Esophagus muscularis mucosa (tissue), 4 donors: ENCODE data around the gene FAM193B. TPM values are rescaled to one million over a fixed set of nuclear protein-coding genes. Genes with fewer than 3 reads are reported as not detected.

Source experiments
- DNase-seq: peaks from one replicate; pipeline ENCODE4 v3.0.0-alpha.2; 2017; ENCODE audit errors: extremely low spot score
- H3K27ac ChIP-seq, 4 donors: fragments of 200-600 bp; sonication (generic); replicated peaks in 1 of 4; 1 replicate in 3 of 4; 2 replicates in 1 of 4; pipeline ENCODE4 v1.5.1; 2016 to 2019; ENCODE audit warnings: mild to moderate bottlenecking in 1 of 4
- H3K27me3 ChIP-seq, 4 donors: fragments of 200-600 bp; sonication (generic); one replicate each; pipeline versions ENCODE4 v1.5.1 to v1.6.0; 2016 to 2019
- H3K36me3 ChIP-seq, 4 donors: fragments of 200-600 bp; sonication (generic); one replicate each; pipeline ENCODE4 v1.5.1; 2016 to 2019
- H3K4me1 ChIP-seq, 4 donors: fragments of 200-600 bp; sonication (generic); one replicate each; pipeline ENCODE4 v1.5.1; 2016 to 2019
- H3K4me3 ChIP-seq, 4 donors: fragments of 200-600 bp; sonication (generic); 1 replicate in 2 of 4; 2 replicates in 2 of 4; pipeline ENCODE4 v1.5.1; 2016 to 2019; ENCODE audit warnings: mild to moderate bottlenecking in 4 of 4, moderate library complexity in 1 of 4
- H3K9me3 ChIP-seq, 4 donors: fragments of 200-600 bp; sonication (generic); 1 replicate in 3 of 4; 2 replicates in 1 of 4; pipeline ENCODE4 v1.5.1; 2016 to 2019
- CTCF ChIP-seq, 3 experiments: fragments of 200-600 bp in 2 of 3; fragments of 450-650 bp in 1 of 3; sonication (generic) in 2 of 3; IDR thresholded peaks; one replicate each; pipeline ENCODE4 v1.5.1; 2017 to 2019; ENCODE audit warnings: antibody characterized with exemption in 3 of 3, mild to moderate bottlenecking in 2 of 3, moderate library complexity in 1 of 3
- EP300 ChIP-seq: sonication (generic); formaldehyde crosslinking; IDR thresholded peaks from one replicate; pipeline ENCODE4 v1.6.1; 2017; ENCODE audit warnings: antibody characterized with exemption
- POLR2A ChIP-seq: fragments of 450-650 bp; IDR thresholded peaks from one replicate; pipeline ENCODE4 v1.6.1; 2017; ENCODE audit warnings: antibody characterized with exemption, moderate library complexity, mild to moderate bottlenecking, low read depth
- POLR2AphosphoS5 ChIP-seq, 2 donors: sonication (generic); formaldehyde crosslinking; IDR thresholded peaks; one replicate each; pipeline ENCODE4 v1.6.1; 2017; ENCODE audit warnings: antibody characterized with exemption in 2 of 2
- WGBS: methylation state at CpG from one replicate; pipeline ENCODE4 v1.1.5; 2018; 5-methylcytosine and 5-hydroxymethylcytosine counted together
- intact Hi-C: fragments of 100-400 bp; cut with DNase I; formaldehyde crosslinking; loops from one replicate; pipeline ENCODE4 v1.15.1; 2023
- total RNA-seq, 4 donors: library from RNA; depleted of rRNA; stranded (reverse); fragments of >200 nt; gene quantifications; one replicate each; pipeline versions ENCODE4 v1.1.0 to v1.2.1, GENCODE V29; 2016

Gene FAM193B
- total RNA-seq, 4 donors from 2014 or later = 24.4 to 65.6 (median 50.7) TPM

- H3K36me3 ChIP-seq = peaks cover 0 to 24% (median 20%) of the 10 kb centered on the region in 4 donors
- intact Hi-C loops = loop anchor here (10.0 kb wide), 1 partner anchor 553 kb away; the partner anchor contains the start of gene NHP2
- H3K9me3 ChIP-seq = no peaks in the 10 kb centered on the region
- no peak for TF ChIP-seq EP300
- no peak for TF ChIP-seq POLR2A
- no peak for TF ChIP-seq CTCF (IDR thresholded peaks at IDR 0.05)
- TF ChIP-seq POLR2AphosphoS5 (IDR thresholded peaks at IDR 0.05) = no peak
- H3K27ac ChIP-seq = no peak overlapping the region
- no peak for DNase-seq
- H3K27me3 ChIP-seq = no peaks in the 10 kb centered on the region
- peaks cover 13 to 33% (median 26%) of the 10 kb centered on the region in 4 donors for H3K4me1 ChIP-seq
- H3K4me3 ChIP-seq = no peak overlapping the region
- WGBS = 89% methylated on average over 11 of the region's 13 CpGs
Observed at GRCh38 chr5:177601577-177602457, 47.5 kb upstream of the FAM193B start.

GRCh38 chr5:177601126-177601525 is 46.8 kb upstream of the FAM193B start:
- Histone ChIP-seq H3K9me3 (no peaks in the 10 kb centered on the region), H3K4me3 (peak overlapping the region in 3 of 4 donors; percentile 89 to 97 (median 89)), H3K27me3 (no peaks in the 10 kb centered on the region), H3K27ac (peak overlapping the region in 1 of 4 donors; percentile 81), H3K4me1 (peaks cover 13 to 31% (median 24%) of the 10 kb centered on the region in 4 donors), H3K36me3 (peaks cover 6 to 29% (median 24%) of the 10 kb centered on the region in 4 donors)
- no peak for DNase-seq
- intact Hi-C loops = loop anchor here (10.0 kb wide), 1 partner anchor 554 kb away; the partner anchor contains the start of gene NHP2
- WGBS = 90% methylated on average over 11 of the region's 11 CpGs
- TF ChIP-seq POLR2AphosphoS5 (IDR thresholded peaks at IDR 0.05) (no peak), CTCF (IDR thresholded peaks at IDR 0.05) (no peak), POLR2A (no peak), EP300 (no peak)

- no peak for DNase-seq
Observed at GRCh38 chr5:177600508-177601018, 46.2 kb upstream of the FAM193B start.

More at GRCh38 chr5:177600508-177601018, 46.2 kb upstream of the FAM193B start:
- Histone ChIP-seq H3K36me3 (peaks cover 9 to 29% (median 24%) of the 10 kb centered on the region in 4 donors), H3K4me3 (peak overlapping the region; percentile 89 to 97 (median 90)), H3K4me1 (peaks cover 13 to 31% (median 24%) of the 10 kb centered on the region in 4 donors), H3K27me3 (no peaks in the 10 kb centered on the region), H3K27ac (peak overlapping the region; percentile 81 to 92 (median 89)), H3K9me3 (no peaks in the 10 kb centered on the region)
- intact Hi-C loops = loop anchor here (10.0 kb wide), 1 partner anchor 554 kb away; the partner anchor contains the start of gene NHP2
- 6% methylated on average over 16 of the region's 16 CpGs for WGBS
- no peak for TF ChIP-seq CTCF (IDR thresholded peaks at IDR 0.05)
- TF ChIP-seq EP300 = no peak
- TF ChIP-seq POLR2AphosphoS5 (IDR thresholded peaks at IDR 0.05) = no peak
- TF ChIP-seq POLR2A = no peak
